ENCODE measurements around the gene RFX8.
"Not testable (repeated sequence)": the region's sequence is repeated elsewhere in the genome, so short reads cannot be mapped to it uniquely, and the experiment has no call there.

Gene RFX8

GRCh38 chr2:101485856-101486255 is 10.9 kb upstream of the RFX8 start:
- DNase-seq: no peak

- no peak for DNase-seq
These were observed 5.9 kb upstream of the RFX8 start for GRCh38 chr2:101480764-101481163.

GRCh38 chr2:101479810-101480209 is 4.9 kb upstream of the RFX8 start:
- no peak for DNase-seq

- no peak for DNase-seq
These were observed 4.4 kb upstream of the RFX8 start for GRCh38 chr2:101479328-101479727.

GRCh38 chr2:101478181-101479001 is 3.5 kb upstream of the RFX8 start:
- DNase-seq: no peak

GRCh38 chr2:101477556-101477955 is 2.6 kb upstream of the RFX8 start:
- no peak for DNase-seq

GRCh38 chr2:101476605-101477208 is 1.8 kb upstream of the RFX8 start:
- DNase-seq: no peak

GRCh38 chr2:101473911-101474701 is 806 bp downstream of the RFX8 start:
- DNase-seq: no peak

- no peak for DNase-seq
These were observed 1.4 kb downstream of the RFX8 start for GRCh38 chr2:101473591-101473910.

- DNase-seq: no peak
These were observed 5.0 kb downstream of the RFX8 start for GRCh38 chr2:101469863-101470262.

- no peak for DNase-seq
These were observed 7.6 kb downstream of the RFX8 start for GRCh38 chr2:101467306-101467705.

- no peak for DNase-seq
These were observed 8.5 kb downstream of the RFX8 start for GRCh38 chr2:101466426-101466825.

GRCh38 chr2:101464841-101465240 is 10.1 kb downstream of the RFX8 start:
- no peak for DNase-seq

GRCh38 chr2:101463911-101464641 is 10.8 kb downstream of the RFX8 start:
- no peak for DNase-seq

GRCh38 chr2:101463421-101463820 is 11.5 kb downstream of the RFX8 start:
- DNase-seq: no peak

- DNase-seq: no peak
These were observed 13.5 kb downstream of the RFX8 start for GRCh38 chr2:101461381-101461780.

- not testable (repeated sequence) for DNase-seq
These were observed 20.5 kb downstream of the RFX8 start for GRCh38 chr2:101454408-101454807.

GRCh38 chr2:101450965-101451364 is 23.9 kb downstream of the RFX8 start:
- no peak for DNase-seq

GRCh38 chr2:101446869-101447268 is 28.0 kb downstream of the RFX8 start:
- DNase-seq: no peak

- no peak for DNase-seq
These were observed 32.2 kb downstream of the RFX8 start for GRCh38 chr2:101442667-101443061.

- DNase-seq: no peak
These were observed 32.8 kb downstream of the RFX8 start for GRCh38 chr2:101442042-101442666.

GRCh38 chr2:101440127-101440738 is 34.7 kb downstream of the RFX8 start:
- no peak for DNase-seq
